Suprapubic skin (tissue), 4 donors: Measurements from ENCODE around the gene SRP54. TPM values are rescaled to one million over a fixed set of nuclear protein-coding genes. Genes with fewer than 3 reads are reported as not detected.

ENCODE experiments used
- DNase-seq, 2 donors: peaks; one replicate each; pipeline ENCODE4 v3.0.0-alpha.2; 2019; ENCODE audit warnings: low spot score in 2 of 2
- H3K27ac ChIP-seq: fragments of 200-600 bp; sonication (generic); one replicate; pipeline ENCODE4 v1.5.1; 2019
- H3K27me3 ChIP-seq: fragments of 200-600 bp; sonication (generic); one replicate; pipeline ENCODE4 v1.5.1; 2019
- H3K36me3 ChIP-seq: fragments of 200-600 bp; sonication (generic); one replicate; pipeline ENCODE4 v1.5.1; 2019
- H3K4me1 ChIP-seq: fragments of 200-600 bp; sonication (generic); one replicate; pipeline ENCODE4 v1.5.1; 2019
- H3K4me3 ChIP-seq: fragments of 200-600 bp; sonication (generic); one replicate; pipeline ENCODE4 v1.5.1; 2019; ENCODE audit warnings: mild to moderate bottlenecking
- H3K9me3 ChIP-seq: fragments of 200-600 bp; sonication (generic); one replicate; pipeline ENCODE4 v1.5.1; 2019
- CTCF ChIP-seq, 2 donors: fragments of 200-600 bp in 1 of 2; fragments of 450-650 bp in 1 of 2; sonication (generic) in 1 of 2; IDR thresholded peaks; one replicate each; pipeline ENCODE4 v1.5.1; 2016 to 2019; ENCODE audit warnings: antibody characterized with exemption in 2 of 2, mild to moderate bottlenecking in 1 of 2, moderate library complexity in 1 of 2
- EP300 ChIP-seq: sonication (generic); formaldehyde crosslinking; IDR thresholded peaks from one replicate; pipeline ENCODE4 v1.6.1; 2017; ENCODE audit warnings: antibody characterized with exemption
- POLR2A ChIP-seq, 2 donors: fragments of 450-650 bp; IDR thresholded peaks; one replicate each; pipeline ENCODE4 v1.6.1; 2017; ENCODE audit warnings: antibody characterized with exemption in 2 of 2, mild to moderate bottlenecking in 2 of 2, moderate library complexity in 2 of 2
- POLR2AphosphoS5 ChIP-seq, 3 donors: sonication (generic); formaldehyde crosslinking; IDR thresholded peaks; one replicate each; pipeline ENCODE4 v1.6.1; 2017; ENCODE audit warnings: antibody characterized with exemption in 3 of 3
- WGBS: methylation state at CpG from one replicate; pipeline ENCODE4 v1.1.5; 2018; 5-methylcytosine and 5-hydroxymethylcytosine counted together
- total RNA-seq, 4 donors: library from RNA; depleted of rRNA; stranded (reverse); fragments of >200 nt; gene quantifications; one replicate each; pipeline ENCODE4 v1.1.0, GENCODE V29; 2016

The SRP54 gene
- total RNA-seq, 4 donors from 2014 or later = 41.5 to 89.5 (median 50.8) TPM

GRCh38 chr14:34989762-34990161 lies 7.0 kb downstream of the SRP54 start:
- no peak for DNase-seq
- H3K9me3 ChIP-seq = no peaks in the 10 kb centered on the region
- TF ChIP-seq POLR2AphosphoS5 (IDR thresholded peaks at IDR 0.05) = no peak
- no peak for TF ChIP-seq POLR2A (IDR thresholded peaks at IDR 0.05)
- no peak for TF ChIP-seq CTCF (IDR thresholded peaks at IDR 0.05)
- TF ChIP-seq EP300 = no peak
- no peaks in the 10 kb centered on the region for H3K27me3 ChIP-seq
- no peak overlapping the region for H3K27ac ChIP-seq
- H3K4me1 ChIP-seq = peaks cover 13% of the 10 kb centered on the region
- H3K36me3 ChIP-seq = no peaks in the 10 kb centered on the region
- no peak overlapping the region for H3K4me3 ChIP-seq

GRCh38 chr14:34993426-34993825 lies 10.6 kb downstream of the SRP54 start:
- 100% methylated on average over 3 of the region's 3 CpGs for WGBS

GRCh38 chr14:34994668-34995067 lies 11.9 kb downstream of the SRP54 start:
- 81% methylated on average over 2 of the region's 2 CpGs for WGBS
- H3K9me3 ChIP-seq = no peaks in the 10 kb centered on the region
- DNase-seq = no peak
- H3K27ac ChIP-seq = no peak overlapping the region
- H3K36me3 ChIP-seq = peaks cover 18% of the 10 kb centered on the region
- TF ChIP-seq CTCF (IDR thresholded peaks at IDR 0.05) (no peak), POLR2AphosphoS5 (IDR thresholded peaks at IDR 0.05) (no peak), EP300 (no peak), POLR2A (IDR thresholded peaks at IDR 0.05) (no peak)
- no peak overlapping the region for H3K4me3 ChIP-seq
- H3K27me3 ChIP-seq = no peaks in the 10 kb centered on the region
- no peaks in the 10 kb centered on the region for H3K4me1 ChIP-seq

More at GRCh38 chr14:34993426-34993825, 10.6 kb downstream of the SRP54 start:
- Histone ChIP-seq H3K27me3 (no peaks in the 10 kb centered on the region), H3K4me1 (no peaks in the 10 kb centered on the region), H3K27ac (no peak overlapping the region), H3K36me3 (peaks cover 11% of the 10 kb centered on the region), H3K4me3 (no peak overlapping the region), H3K9me3 (no peaks in the 10 kb centered on the region)
- no peak for DNase-seq
- TF ChIP-seq POLR2A (IDR thresholded peaks at IDR 0.05) (no peak), EP300 (no peak)

GRCh38 chr14:34997762-34998161 lies 15.0 kb downstream of the SRP54 start:
- WGBS = 51% methylated on average over 3 of the region's 3 CpGs
- Histone ChIP-seq H3K27ac (no peak overlapping the region), H3K36me3 (peaks cover 33% of the 10 kb centered on the region), H3K9me3 (no peaks in the 10 kb centered on the region), H3K27me3 (no peaks in the 10 kb centered on the region), H3K4me1 (no peaks in the 10 kb centered on the region), H3K4me3 (no peak overlapping the region)
- TF ChIP-seq POLR2AphosphoS5 (IDR thresholded peaks at IDR 0.05) (no peak), CTCF (IDR thresholded peaks at IDR 0.05) (no peak), EP300 (no peak), POLR2A (IDR thresholded peaks at IDR 0.05) (no peak)
- DNase-seq = no peak

GRCh38 chr14:34999500-34999899 lies 16.7 kb downstream of the SRP54 start:
- Histone ChIP-seq H3K27ac (no peak overlapping the region), H3K36me3 (peaks cover 35% of the 10 kb centered on the region), H3K27me3 (no peaks in the 10 kb centered on the region), H3K4me3 (no peak overlapping the region), H3K4me1 (no peaks in the 10 kb centered on the region), H3K9me3 (no peaks in the 10 kb centered on the region)
- no peak for TF ChIP-seq POLR2A (IDR thresholded peaks at IDR 0.05)
- no peak for TF ChIP-seq CTCF (IDR thresholded peaks at IDR 0.05)
- TF ChIP-seq POLR2AphosphoS5 (IDR thresholded peaks at IDR 0.05) = no peak
- TF ChIP-seq EP300 = no peak
- 86% methylated on average over 3 of the region's 3 CpGs for WGBS
- no peak for DNase-seq

GRCh38 chr14:35001621-35002020 lies 18.8 kb downstream of the SRP54 start:
- Histone ChIP-seq H3K36me3 (peaks cover 46% of the 10 kb centered on the region), H3K9me3 (no peaks in the 10 kb centered on the region), H3K4me3 (no peak overlapping the region), H3K27me3 (no peaks in the 10 kb centered on the region), H3K4me1 (no peaks in the 10 kb centered on the region), H3K27ac (no peak overlapping the region)
- no peak for TF ChIP-seq EP300
- no peak for TF ChIP-seq POLR2AphosphoS5 (IDR thresholded peaks at IDR 0.05)
- no peak for TF ChIP-seq POLR2A (IDR thresholded peaks at IDR 0.05)
- no peak for TF ChIP-seq CTCF (IDR thresholded peaks at IDR 0.05)
- DNase-seq = no peak
- WGBS = 94% methylated on average over 2 of the region's 2 CpGs
